ENCODE data around the gene DOK5.
A peak's percentile ranks its signal among the peaks of the same experiment; 100 is the strongest.

Gene DOK5

GRCh38 chr20:54608943-54609342 is 133.6 kb downstream of the DOK5 start:
- no peak for DNase-seq

- DNase-seq: no peak
Observed at GRCh38 chr20:54611708-54612412, 136.5 kb downstream of the DOK5 start.

- DNase-seq: no peak
Observed at GRCh38 chr20:54618412-54618811, 143.0 kb downstream of the DOK5 start.

- DNase-seq: peak in 14 of 56 donors; percentile 2 to 47 (median 14)
Observed at GRCh38 chr20:54619181-54619580, 143.8 kb downstream of the DOK5 start.

GRCh38 chr20:54619682-54620081 is 144.3 kb downstream of the DOK5 start:
- no peak for DNase-seq

GRCh38 chr20:54620611-54621010 is 145.2 kb downstream of the DOK5 start:
- no peak for DNase-seq

- DNase-seq: peak in 14 of 56 donors; percentile 1 to 69 (median 17)
Observed at GRCh38 chr20:54622333-54623295, 147.2 kb downstream of the DOK5 start.

GRCh38 chr20:54623991-54624569 is 148.7 kb downstream of the DOK5 start:
- no peak for DNase-seq

GRCh38 chr20:54624706-54625390 is 149.5 kb downstream of the DOK5 start:
- DNase-seq: peak in 46 of 56 donors; percentile 3 to 84 (median 48)

- no peak for DNase-seq
Observed at GRCh38 chr20:54625497-54625896, 150.1 kb downstream of the DOK5 start.

GRCh38 chr20:54626126-54626525 is 150.7 kb downstream of the DOK5 start:
- DNase-seq: no peak

- no peak for DNase-seq
Observed at GRCh38 chr20:54629632-54630031, 154.2 kb downstream of the DOK5 start.

GRCh38 chr20:54630582-54630981 is 155.2 kb downstream of the DOK5 start:
- no peak for DNase-seq

GRCh38 chr20:54631059-54631458 is 155.7 kb downstream of the DOK5 start:
- DNase-seq: no peak

- peak in 1 of 56 donors; percentile 11 for DNase-seq
Observed at GRCh38 chr20:54633374-54634355, 158.3 kb downstream of the DOK5 start.

- DNase-seq: no peak
Observed at GRCh38 chr20:54636575-54636974, 161.2 kb downstream of the DOK5 start.

- no peak for DNase-seq
Observed at GRCh38 chr20:54639941-54640340, 164.5 kb downstream of the DOK5 start.

- no peak for DNase-seq
Observed at GRCh38 chr20:54640800-54641199, 165.4 kb downstream of the DOK5 start.

- DNase-seq: peak in 1 of 56 donors; percentile 9
Observed at GRCh38 chr20:54642864-54643667, 167.7 kb downstream of the DOK5 start.

Measured in amygdala (tissue), 56 donors.